ENCODE data around the gene TENM4. TPM values are rescaled to one million over a fixed set of nuclear protein-coding genes. Genes with fewer than 3 reads are reported as not detected.

The TENM4 gene
- total RNA-seq, 2 experiments from 2014 or later, result not detected

- DNase-seq (no peak), ATAC-seq (ENCODE audit: low read depth) (no peak)
- Mint-ChIP-seq H3K4me3 (no peak overlapping the region), H3K27me3 (no peaks in the 10 kb centered on the region), H3K36me3 (no peaks in the 10 kb centered on the region), H3K4me1 (no peaks in the 10 kb centered on the region), H3K9me3 (no peaks in the 10 kb centered on the region), H3K27ac (no peak overlapping the region)
- POLR2A ChIA-PET, result no interaction called here
Observed at GRCh38 chr11:79358258-79358657, 82.6 kb downstream of the TENM4 start.

GRCh38 chr11:79353706-79354105 is 87.1 kb downstream of the TENM4 start:
- H3K36me3 Mint-ChIP-seq, result no peaks in the 10 kb centered on the region
- ATAC-seq (ENCODE audit: low read depth) (no peak), DNase-seq (no peak)
- H3K4me3 Mint-ChIP-seq, result no peak overlapping the region
- POLR2A ChIA-PET, result no interaction called here
- H3K27ac Mint-ChIP-seq, result no peak overlapping the region
- H3K27me3 Mint-ChIP-seq, result no peaks in the 10 kb centered on the region
- H3K4me1 Mint-ChIP-seq, result no peaks in the 10 kb centered on the region
- no peaks in the 10 kb centered on the region for H3K9me3 Mint-ChIP-seq

- ATAC-seq (ENCODE audit: low read depth) (no peak), DNase-seq (no peak)
- Mint-ChIP-seq H3K27me3 (no peaks in the 10 kb centered on the region), H3K4me1 (no peaks in the 10 kb centered on the region), H3K4me3 (no peak overlapping the region), H3K27ac (no peak overlapping the region), H3K9me3 (no peaks in the 10 kb centered on the region), H3K36me3 (no peaks in the 10 kb centered on the region)
- POLR2A ChIA-PET, result no interaction called here
Observed at GRCh38 chr11:79352349-79352703, 88.5 kb downstream of the TENM4 start.

- Mint-ChIP-seq H3K9me3 (no peaks in the 10 kb centered on the region), H3K27ac (no peak overlapping the region), H3K27me3 (no peaks in the 10 kb centered on the region), H3K36me3 (no peaks in the 10 kb centered on the region), H3K4me3 (no peak overlapping the region), H3K4me1 (no peaks in the 10 kb centered on the region)
- no peak for DNase-seq
- ATAC-seq (ENCODE audit: low read depth), result no peak
- POLR2A ChIA-PET, result no interaction called here
Observed at GRCh38 chr11:79348976-79349682, 91.7 kb downstream of the TENM4 start.

- no peaks in the 10 kb centered on the region for H3K27me3 Mint-ChIP-seq
- ATAC-seq (ENCODE audit: low read depth) (no peak), DNase-seq (no peak)
- POLR2A ChIA-PET, result interaction anchor here (0.6 kb wide), 1 partner anchor 1352 kb away, joined by 4 read pairs; no protein-coding TSS in a partner anchor
- no peaks in the 10 kb centered on the region for H3K36me3 Mint-ChIP-seq
- H3K4me3 Mint-ChIP-seq, result no peak overlapping the region
- no peaks in the 10 kb centered on the region for H3K4me1 Mint-ChIP-seq
- no peaks in the 10 kb centered on the region for H3K9me3 Mint-ChIP-seq
- no peak overlapping the region for H3K27ac Mint-ChIP-seq
Observed at GRCh38 chr11:79346021-79346420, 94.8 kb downstream of the TENM4 start.

- H3K27me3 Mint-ChIP-seq, result no peaks in the 10 kb centered on the region
- ATAC-seq (ENCODE audit: low read depth), result no peak
- H3K4me1 Mint-ChIP-seq, result no peaks in the 10 kb centered on the region
- H3K36me3 Mint-ChIP-seq, result no peaks in the 10 kb centered on the region
- H3K4me3 Mint-ChIP-seq, result no peak overlapping the region
- DNase-seq, result no peak
- H3K27ac Mint-ChIP-seq, result no peak overlapping the region
- POLR2A ChIA-PET, result no interaction called here
- no peaks in the 10 kb centered on the region for H3K9me3 Mint-ChIP-seq
Observed at GRCh38 chr11:79344753-79345294, 96.0 kb downstream of the TENM4 start.

- Mint-ChIP-seq H3K27ac (no peak overlapping the region), H3K27me3 (no peaks in the 10 kb centered on the region), H3K36me3 (no peaks in the 10 kb centered on the region), H3K4me3 (no peak overlapping the region), H3K9me3 (peaks cover 2% of the 10 kb centered on the region), H3K4me1 (no peaks in the 10 kb centered on the region)
- no peak for DNase-seq
- ATAC-seq (ENCODE audit: low read depth), result no peak
- POLR2A ChIA-PET, result no interaction called here
Observed at GRCh38 chr11:79342686-79343085, 98.1 kb downstream of the TENM4 start.

- no peaks in the 10 kb centered on the region for H3K27me3 Mint-ChIP-seq
- DNase-seq (no peak), ATAC-seq (ENCODE audit: low read depth) (no peak)
- H3K27ac Mint-ChIP-seq, result no peak overlapping the region
- no peaks in the 10 kb centered on the region for H3K4me1 Mint-ChIP-seq
- peaks cover 2% of the 10 kb centered on the region for H3K9me3 Mint-ChIP-seq
- no peak overlapping the region for H3K4me3 Mint-ChIP-seq
- H3K36me3 Mint-ChIP-seq, result no peaks in the 10 kb centered on the region
- POLR2A ChIA-PET, result no interaction called here
Observed at GRCh38 chr11:79342236-79342635, 98.6 kb downstream of the TENM4 start.

- Mint-ChIP-seq H3K36me3 (no peaks in the 10 kb centered on the region), H3K4me3 (no peak overlapping the region), H3K27me3 (no peaks in the 10 kb centered on the region), H3K4me1 (no peaks in the 10 kb centered on the region), H3K9me3 (peaks cover 2% of the 10 kb centered on the region), H3K27ac (no peak overlapping the region)
- ATAC-seq (ENCODE audit: low read depth) (no peak), DNase-seq (no peak)
- POLR2A ChIA-PET, result no interaction called here
Observed at GRCh38 chr11:79340535-79340934, 100.3 kb downstream of the TENM4 start.

- no peak for ATAC-seq (ENCODE audit: low read depth)
- H3K27me3 Mint-ChIP-seq, result no peaks in the 10 kb centered on the region
- no peak overlapping the region for H3K27ac Mint-ChIP-seq
- no peaks in the 10 kb centered on the region for H3K4me1 Mint-ChIP-seq
- H3K4me3 Mint-ChIP-seq, result no peak overlapping the region
- peaks cover 2% of the 10 kb centered on the region for H3K9me3 Mint-ChIP-seq
- POLR2A ChIA-PET, result no interaction called here
- DNase-seq, result no peak
- H3K36me3 Mint-ChIP-seq, result no peaks in the 10 kb centered on the region
Observed at GRCh38 chr11:79336797-79337517, 103.9 kb downstream of the TENM4 start.

GRCh38 chr11:79335681-79336080 is 105.1 kb downstream of the TENM4 start:
- Mint-ChIP-seq H3K9me3 (peaks cover 2% of the 10 kb centered on the region), H3K4me1 (no peaks in the 10 kb centered on the region), H3K36me3 (no peaks in the 10 kb centered on the region), H3K27me3 (no peaks in the 10 kb centered on the region), H3K4me3 (no peak overlapping the region), H3K27ac (no peak overlapping the region)
- DNase-seq (no peak), ATAC-seq (ENCODE audit: low read depth) (no peak)
- POLR2A ChIA-PET, result no interaction called here

GRCh38 chr11:79333355-79333754 is 107.5 kb downstream of the TENM4 start:
- POLR2A ChIA-PET, result no interaction called here
- H3K4me3 Mint-ChIP-seq, result no peak overlapping the region
- ATAC-seq (ENCODE audit: low read depth), result no peak
- peaks cover 2% of the 10 kb centered on the region for H3K27me3 Mint-ChIP-seq
- no peaks in the 10 kb centered on the region for H3K9me3 Mint-ChIP-seq
- no peak overlapping the region for H3K27ac Mint-ChIP-seq
- H3K4me1 Mint-ChIP-seq, result no peaks in the 10 kb centered on the region
- H3K36me3 Mint-ChIP-seq, result no peaks in the 10 kb centered on the region
- no peak for DNase-seq

GRCh38 chr11:79332017-79332416 is 108.8 kb downstream of the TENM4 start:
- Mint-ChIP-seq H3K36me3 (no peaks in the 10 kb centered on the region), H3K27me3 (peaks cover 2% of the 10 kb centered on the region), H3K9me3 (no peaks in the 10 kb centered on the region), H3K27ac (no peak overlapping the region), H3K4me1 (no peaks in the 10 kb centered on the region), H3K4me3 (no peak overlapping the region)
- POLR2A ChIA-PET, result no interaction called here
- DNase-seq (no peak), ATAC-seq (ENCODE audit: low read depth) (no peak)

- POLR2A ChIA-PET, result no interaction called here
- no peak for ATAC-seq (ENCODE audit: low read depth)
Observed at GRCh38 chr11:79331203-79331901, 109.5 kb downstream of the TENM4 start.

More at GRCh38 chr11:79331203-79331901, 109.5 kb downstream of the TENM4 start:
- Mint-ChIP-seq H3K27me3 (peaks cover 2% of the 10 kb centered on the region), H3K9me3 (no peaks in the 10 kb centered on the region), H3K4me3 (no peak overlapping the region), H3K27ac (no peak overlapping the region), H3K36me3 (no peaks in the 10 kb centered on the region), H3K4me1 (no peaks in the 10 kb centered on the region)
- no peak for DNase-seq
